Lower leg skin (tissue), 3 donors: ENCODE measurements around the gene LLGL1.

Experiments
- CTCF ChIP-seq, 3 donors: fragments of 450-650 bp; IDR thresholded peaks; one replicate each; pipeline ENCODE4 v1.5.1; 2016; ENCODE audit warnings: antibody characterized with exemption in 3 of 3, mild to moderate bottlenecking in 3 of 3, moderate library complexity in 2 of 3
- POLR2A ChIP-seq, 2 donors: fragments of 450-650 bp; IDR thresholded peaks; one replicate each; pipeline ENCODE4 v1.6.1; 2016 to 2017; ENCODE audit warnings: antibody characterized with exemption in 2 of 2, mild to moderate bottlenecking in 1 of 2, moderate library complexity in 1 of 2

GRCh38 chr17:18181358-18181757 lies 44.1 kb upstream of the LLGL1 start:
- TF ChIP-seq POLR2A (IDR thresholded peaks at IDR 0.05) (no peak), CTCF (IDR thresholded peaks at IDR 0.05) (no peak)
